ENCODE measurements around the gene DMD.
"Not testable (repeated sequence)": the region's sequence is repeated elsewhere in the genome, so short reads cannot be mapped to it uniquely, and the experiment has no call there.

The DMD gene

DNA sequence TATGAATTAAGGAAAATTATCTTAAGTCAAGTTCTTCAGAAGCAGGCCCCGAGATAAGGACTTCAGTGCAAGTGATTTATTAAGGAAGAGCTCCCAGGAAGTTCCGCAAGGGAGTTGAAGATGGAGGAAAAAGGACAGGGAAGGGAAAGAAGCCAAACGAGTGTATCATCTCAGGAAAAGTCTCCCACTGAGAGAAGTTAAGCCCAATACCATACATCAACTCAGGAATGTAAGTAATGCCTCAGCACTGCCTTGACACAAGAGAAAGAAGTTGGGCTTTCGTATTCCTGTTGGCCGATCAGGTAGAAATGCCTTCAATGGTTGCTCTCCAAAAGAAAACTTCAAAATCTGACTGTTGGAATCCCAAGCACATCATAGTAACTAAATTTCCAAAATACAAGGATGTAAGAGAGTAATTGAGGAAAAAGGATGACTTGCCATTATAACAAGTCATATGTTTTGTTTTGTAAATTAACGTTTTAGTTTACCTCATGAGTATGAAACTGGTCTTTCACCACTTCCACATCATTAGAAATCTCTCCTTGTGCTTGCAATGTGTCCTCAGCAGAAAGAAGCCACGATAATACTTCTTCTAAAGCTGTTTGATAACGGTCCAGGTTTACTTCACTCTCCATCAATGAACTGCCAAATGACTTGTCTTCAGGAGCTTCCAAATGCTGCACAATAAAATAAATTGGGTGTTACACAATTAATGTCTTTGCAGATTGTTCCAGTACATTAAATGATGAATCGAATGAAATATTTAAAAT, 566.7 kb downstream of the DMD start:
- in situ Hi-C loops (cut with MboI; ENCODE audit: low sequenced_read_pairs), result no loop called here

- in situ Hi-C loops (cut with MboI; ENCODE audit: low sequenced_read_pairs), result no loop called here
These were observed 569.1 kb downstream of the DMD start for GRCh38 chrX:32642283-32642682.

GRCh38 chrX:32618154-32618553, 593.2 kb downstream of the DMD start:
- in situ Hi-C loops (cut with MboI; ENCODE audit: low sequenced_read_pairs), result no loop called here

DNA sequence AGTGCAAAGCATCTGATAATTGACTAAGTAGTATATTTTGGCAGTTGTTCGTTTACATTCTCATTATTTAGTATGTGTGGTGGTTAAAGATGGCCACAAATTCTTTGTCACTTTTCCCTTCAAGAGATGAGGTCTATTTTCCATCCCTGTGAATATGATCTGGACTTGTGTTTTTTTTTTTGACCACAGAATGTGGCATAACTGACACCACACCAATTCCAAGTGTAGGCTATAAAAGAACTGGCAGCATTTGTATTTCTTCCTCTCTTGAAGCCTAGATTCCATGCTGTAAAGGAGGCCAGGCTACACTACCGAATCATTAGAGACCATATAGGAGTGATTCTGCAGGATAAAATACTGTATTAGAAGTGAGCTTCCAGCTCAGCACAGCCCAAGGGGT, 596.6 kb downstream of the DMD start:
- in situ Hi-C loops (cut with MboI; ENCODE audit: low sequenced_read_pairs), result no loop called here

- in situ Hi-C loops (cut with MboI; ENCODE audit: low sequenced_read_pairs), result no loop called here
These were observed 612.2 kb downstream of the DMD start for GRCh38 chrX:32599156-32599555.

DNA sequence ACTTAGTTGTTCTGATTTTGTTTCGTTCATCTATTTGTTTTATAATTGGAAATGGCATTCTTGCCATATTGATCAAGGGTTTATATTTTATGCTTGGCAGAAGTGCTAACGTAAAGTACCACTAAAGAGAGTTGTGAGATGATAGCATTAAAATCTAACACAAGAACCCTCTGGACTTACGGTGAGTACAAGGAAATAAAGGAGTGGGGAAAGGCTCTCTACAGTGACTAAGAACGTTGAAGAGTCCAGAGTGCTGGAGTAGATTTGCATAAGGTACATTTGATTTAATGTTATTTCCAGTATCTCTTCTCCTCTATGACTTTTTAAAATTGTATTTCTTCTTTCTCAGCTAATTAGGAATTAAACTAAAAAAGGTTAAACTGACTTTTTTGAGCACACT, 612.6 kb downstream of the DMD start:
- in situ Hi-C loops (cut with MboI; ENCODE audit: low sequenced_read_pairs), result no loop called here

DNA sequence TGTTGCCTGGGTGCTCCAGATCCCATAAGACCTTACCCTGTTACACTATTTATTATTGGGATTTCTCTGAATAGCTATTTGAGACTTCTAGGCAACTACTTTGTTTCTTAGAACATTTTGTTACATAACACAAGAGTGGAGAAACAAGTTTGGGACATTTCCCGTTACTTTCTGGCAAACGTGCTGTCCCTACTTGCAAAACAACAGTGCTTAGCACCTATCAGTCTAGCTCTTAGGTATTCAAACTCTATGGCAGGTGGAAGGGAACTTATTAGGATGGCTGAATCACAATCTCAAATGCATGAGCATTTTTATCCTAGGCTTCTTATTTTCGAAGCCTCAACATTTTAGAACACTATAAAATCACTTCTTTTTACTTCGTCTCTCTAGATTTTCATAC, 613.6 kb downstream of the DMD start:
- in situ Hi-C loops (cut with MboI; ENCODE audit: low sequenced_read_pairs), result no loop called here

- in situ Hi-C loops (cut with MboI; ENCODE audit: low sequenced_read_pairs), result no loop called here
These were observed 618.6 kb downstream of the DMD start for GRCh38 chrX:32592786-32593185.

GRCh38 chrX:32591589-32591988, 619.8 kb downstream of the DMD start:
- in situ Hi-C loops (cut with MboI; ENCODE audit: low sequenced_read_pairs), result no loop called here

- in situ Hi-C loops (cut with MboI; ENCODE audit: low sequenced_read_pairs), result no loop called here
These were observed 628.6 kb downstream of the DMD start for GRCh38 chrX:32582729-32583128.

GRCh38 chrX:32576885-32577284, 634.5 kb downstream of the DMD start:
- in situ Hi-C loops (cut with MboI; ENCODE audit: low sequenced_read_pairs), result no loop called here

DNA sequence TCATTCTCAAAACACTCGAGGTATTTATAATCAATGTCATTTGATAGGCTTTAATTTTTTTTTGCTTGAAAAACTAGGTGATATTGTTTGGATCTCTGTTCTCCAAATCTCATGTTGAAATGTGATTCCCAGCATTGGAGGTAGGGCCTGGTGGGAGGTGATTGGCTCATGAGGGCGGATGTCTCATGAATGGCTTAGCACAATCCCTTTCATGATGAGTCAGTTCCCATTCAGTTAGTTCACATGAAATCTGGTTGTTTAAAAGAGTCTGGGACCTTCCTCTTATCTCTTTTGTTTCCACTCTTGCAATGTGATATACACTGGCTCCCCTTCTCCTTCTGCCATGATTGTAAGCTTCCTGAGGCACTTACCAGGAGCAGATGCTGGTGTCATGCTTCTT, 638.7 kb downstream of the DMD start:
- in situ Hi-C loops (cut with MboI; ENCODE audit: low sequenced_read_pairs), result no loop called here

- in situ Hi-C loops (cut with MboI; ENCODE audit: low sequenced_read_pairs), result no loop called here
These were observed 639.8 kb downstream of the DMD start for GRCh38 chrX:32571579-32571978.

DNA sequence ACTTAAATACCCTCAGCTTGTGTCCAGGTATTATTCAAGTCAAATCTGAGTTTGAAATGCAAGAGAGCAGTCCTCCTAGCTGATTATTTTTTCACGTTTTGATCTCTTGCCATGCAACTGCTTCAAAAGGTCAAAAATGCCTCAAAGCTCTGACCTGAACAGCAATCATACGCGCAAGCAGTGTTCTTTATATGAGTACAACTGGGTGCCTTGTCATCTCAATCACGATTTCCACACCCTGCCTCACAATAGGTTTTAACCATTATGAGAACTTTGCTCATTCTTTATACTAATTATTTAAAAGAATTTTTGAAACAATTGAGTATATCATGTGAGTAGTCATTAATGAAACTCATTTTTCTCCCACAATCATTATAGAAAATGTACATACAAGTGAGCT, 649.1 kb downstream of the DMD start:
- in situ Hi-C loops (cut with MboI; ENCODE audit: low sequenced_read_pairs), result no loop called here

DNA sequence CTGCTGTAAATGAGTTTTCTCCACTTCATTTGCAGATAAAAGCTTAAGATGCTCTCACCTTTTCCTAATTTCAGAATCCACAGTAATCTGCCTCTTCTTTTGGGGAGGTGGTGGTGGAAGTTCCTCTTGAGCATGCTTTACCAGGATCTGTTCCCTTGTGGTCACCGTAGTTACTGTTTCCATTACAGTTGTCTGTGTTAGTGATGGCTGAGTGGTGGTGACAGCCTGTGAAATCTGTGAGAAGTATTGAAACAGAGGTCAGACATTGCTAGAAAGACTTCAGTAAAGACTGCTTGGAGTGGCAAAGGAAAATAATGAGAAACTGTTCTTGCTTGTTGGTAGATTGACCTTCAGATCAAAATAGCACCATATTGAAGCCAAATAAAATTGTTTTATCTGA, 666.2 kb downstream of the DMD start:
- in situ Hi-C loops (cut with MboI; ENCODE audit: low sequenced_read_pairs), result no loop called here

DNA sequence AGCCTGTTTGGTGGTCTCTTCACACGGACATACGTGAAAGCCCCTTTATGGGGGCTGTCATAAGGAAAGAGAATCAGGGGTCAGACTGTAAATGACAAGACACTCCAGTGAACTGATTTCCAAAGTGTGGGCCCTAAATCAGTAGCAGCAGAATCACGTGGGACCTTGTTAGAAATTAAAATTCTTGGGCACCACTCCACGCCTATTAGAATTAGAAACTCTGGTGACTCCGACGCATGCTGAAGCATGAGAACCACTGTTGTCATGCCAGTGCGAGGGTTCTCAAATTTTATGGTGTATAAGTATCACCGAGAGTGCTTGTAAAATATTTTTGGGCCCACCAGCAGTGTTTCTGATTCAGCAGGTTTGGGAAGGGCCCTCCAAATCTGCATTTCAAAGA, 672.8 kb downstream of the DMD start:
- in situ Hi-C loops (cut with MboI; ENCODE audit: low sequenced_read_pairs), result no loop called here

GRCh38 chrX:32533848-32534247, 677.5 kb downstream of the DMD start:
- in situ Hi-C loops (cut with MboI; ENCODE audit: low sequenced_read_pairs), result no loop called here

GRCh38 chrX:32532262-32532661, 679.1 kb downstream of the DMD start:
- in situ Hi-C loops (cut with MboI; ENCODE audit: low sequenced_read_pairs), result no loop called here

DNA sequence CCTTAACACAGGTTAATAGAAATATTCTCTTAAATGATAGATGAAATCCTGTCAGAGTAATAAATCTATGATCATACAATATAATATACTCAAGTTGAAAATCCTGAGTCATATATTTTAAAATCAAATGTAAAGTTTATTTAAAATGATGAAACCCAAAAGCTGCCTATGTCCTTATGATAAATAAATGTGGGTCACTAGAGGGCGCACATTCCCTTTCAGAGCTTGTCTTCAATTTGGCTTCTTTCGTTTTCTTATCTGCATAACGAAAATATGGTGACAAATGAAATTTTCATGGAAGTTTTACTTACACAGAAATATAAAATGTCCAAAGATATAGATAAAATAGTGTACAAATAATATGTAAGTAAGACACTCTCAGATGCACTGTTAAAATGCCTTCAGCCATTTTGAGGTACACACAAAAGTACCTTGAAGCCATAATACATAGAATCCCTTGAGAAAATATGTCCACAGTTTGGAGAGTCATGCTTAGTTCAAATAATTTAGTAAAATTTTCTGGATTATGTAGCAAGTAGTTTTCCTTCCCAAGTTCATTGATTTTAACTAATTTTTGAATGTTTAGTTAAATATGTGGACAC, 680.4 kb downstream of the DMD start:
- in situ Hi-C loops (cut with MboI; ENCODE audit: low sequenced_read_pairs), result no loop called here

GRCh38 chrX:32528451-32528850, 682.9 kb downstream of the DMD start:
- in situ Hi-C loops (cut with MboI; ENCODE audit: low sequenced_read_pairs), result not testable (repeated sequence)

- in situ Hi-C loops (cut with MboI; ENCODE audit: low sequenced_read_pairs), result no loop called here
These were observed 686.1 kb downstream of the DMD start for GRCh38 chrX:32525234-32525633.

DNA sequence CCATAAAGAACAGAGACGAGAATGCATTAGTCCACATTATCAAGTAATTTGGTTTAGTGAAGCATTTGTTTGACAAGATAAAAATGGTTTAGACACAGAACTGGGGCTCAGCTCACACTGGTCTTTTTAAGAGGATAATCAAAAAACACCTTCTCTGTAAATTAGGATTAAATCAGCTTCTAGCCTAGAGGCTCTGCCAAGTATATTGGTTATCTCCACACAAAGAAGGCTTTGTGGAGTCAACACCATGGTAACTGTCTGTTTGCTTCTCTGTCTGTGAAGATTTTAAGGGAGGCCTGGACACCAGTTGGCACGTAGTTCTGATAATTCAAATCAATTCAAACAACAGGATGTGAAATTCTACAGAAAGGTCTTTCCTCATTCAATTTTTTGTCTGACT, 687.0 kb downstream of the DMD start:
- in situ Hi-C loops (cut with MboI; ENCODE audit: low sequenced_read_pairs), result no loop called here

GRCh38 chrX:32520789-32521188, 690.6 kb downstream of the DMD start:
- in situ Hi-C loops (cut with MboI; ENCODE audit: low sequenced_read_pairs), result no loop called here

All from hTERT RPE-1 (cell line).